GM19463 (cell line): ENCODE measurements around the gene ECE2.

Experiments
- ATAC-seq: cut with Tn5 transposase; IDR thresholded peaks from one replicate; pipeline ENCODE4 v1.9.1; 2021; ENCODE audit warnings: mild to moderate bottlenecking, moderate library complexity; ENCODE audit not compliant: unreplicated experiment

Gene ECE2

DNA sequence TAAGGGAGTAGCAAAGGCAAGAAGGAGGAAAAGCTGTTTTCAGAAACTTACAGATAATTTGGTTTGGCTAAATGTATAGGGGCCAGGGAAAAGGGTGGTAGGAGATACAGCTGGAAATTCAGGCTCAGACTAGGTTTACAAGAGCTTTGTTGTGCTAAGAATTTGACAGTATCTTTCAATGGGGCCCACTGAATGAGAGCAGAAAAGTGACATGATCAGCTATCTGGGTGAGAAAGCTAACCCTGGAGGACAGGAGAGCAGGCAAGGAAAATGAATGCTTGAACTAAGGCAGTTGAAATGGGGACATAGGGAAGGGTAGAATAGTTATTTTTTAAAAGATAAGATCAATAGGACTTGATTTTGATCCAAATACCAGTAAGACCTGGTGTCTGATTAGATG is 35.8 kb downstream of the ECE2 start:
- ATAC-seq: no peak

- peak; percentile 83 for ATAC-seq
Observed at GRCh38 chr3:184314363-184314699, 38.5 kb downstream of the ECE2 start, which contains the start of gene EIF4G1. Gene EIF4G1 (plus strand): TSS chr3:184314606. CDS start chr3:184315797, 1,191 bp downstream.

DNA sequence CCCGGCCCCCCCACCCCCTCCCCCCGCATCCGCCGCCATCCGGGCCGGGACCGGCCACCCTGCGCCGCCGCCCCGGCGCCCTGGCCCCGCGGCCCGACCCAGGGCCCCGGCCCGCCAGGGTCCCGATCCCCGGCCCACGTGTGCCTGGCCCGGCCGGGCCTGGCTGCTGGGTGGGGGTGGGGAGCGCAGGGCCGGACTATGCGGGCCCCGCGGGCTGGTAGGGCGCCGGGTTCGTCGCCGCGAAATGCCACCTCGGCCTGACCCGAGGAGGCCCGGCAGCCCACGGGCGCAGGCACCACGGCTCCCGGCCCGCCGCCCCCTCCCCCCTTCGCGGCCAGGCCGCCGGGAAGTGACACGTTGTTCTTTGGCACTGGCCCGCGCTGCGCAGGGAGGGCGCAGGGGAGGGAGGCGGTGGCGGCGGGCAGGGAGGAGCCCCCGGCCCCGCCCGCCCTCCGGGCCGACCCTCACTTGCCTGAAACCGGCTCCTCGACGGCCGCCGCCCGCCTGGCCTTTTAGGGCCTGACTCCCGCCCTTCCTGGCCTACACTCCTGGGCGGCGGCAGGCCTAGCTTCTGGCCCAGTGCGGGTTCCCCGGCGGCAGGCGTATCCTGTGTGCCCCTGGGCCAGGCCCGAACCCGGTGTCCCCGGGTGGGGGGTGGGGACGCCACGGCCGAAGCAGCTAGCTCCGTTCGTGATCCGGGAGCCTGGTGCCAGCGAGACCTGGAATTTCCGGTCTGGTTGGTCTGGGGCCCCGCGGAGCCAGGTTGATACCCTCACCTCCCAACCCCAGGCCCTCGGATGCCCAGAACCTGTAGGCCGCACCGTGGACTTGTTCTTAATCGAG is 39.1 kb downstream of the ECE2 start:
- peak; percentile 51 for ATAC-seq

GRCh38 chr3:184315543-184315867 is 39.7 kb downstream of the ECE2 start:
- no peak for ATAC-seq

- ATAC-seq: no peak
Observed at GRCh38 chr3:184315871-184316661, 40.2 kb downstream of the ECE2 start.

DNA sequence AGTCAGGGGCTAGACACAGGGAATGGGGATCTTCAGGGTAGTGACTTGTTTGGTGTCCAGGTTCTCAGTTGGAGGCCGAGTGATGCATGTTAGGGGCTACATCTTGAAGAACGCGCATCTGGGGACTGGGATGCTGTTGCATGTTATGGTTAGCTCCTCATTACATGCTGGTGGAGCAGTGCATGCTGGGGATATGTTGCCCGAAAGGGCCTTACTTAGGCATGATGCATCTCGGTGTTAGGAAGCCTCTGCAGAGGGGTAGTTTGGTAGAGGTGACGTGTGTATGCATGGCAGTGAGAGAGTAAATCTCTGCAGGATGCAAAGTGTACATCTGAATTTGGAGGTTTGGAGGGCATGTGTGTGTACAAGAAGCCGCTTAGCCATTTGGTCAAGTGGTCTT is 41.0 kb downstream of the ECE2 start:
- ATAC-seq: no peak

DNA sequence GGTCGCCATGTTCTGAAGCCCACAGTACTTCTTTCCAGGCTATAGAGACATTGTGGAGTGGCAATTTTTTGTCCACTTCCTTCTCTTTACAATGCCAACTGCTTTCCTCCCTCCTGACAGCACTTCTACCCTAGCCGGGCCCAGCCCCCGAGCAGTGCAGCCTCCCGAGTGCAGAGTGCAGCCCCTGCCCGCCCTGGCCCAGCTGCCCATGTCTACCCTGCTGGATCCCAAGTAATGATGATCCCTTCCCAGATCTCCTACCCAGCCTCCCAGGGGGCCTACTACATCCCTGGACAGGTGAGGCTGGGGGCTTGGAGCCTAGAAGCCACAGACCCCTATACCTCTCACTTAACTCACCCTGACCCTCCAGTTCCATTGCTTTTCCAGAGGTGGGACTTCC is 41.4 kb downstream of the ECE2 start:
- ATAC-seq: no peak

GRCh38 chr3:184320104-184320445 is 44.3 kb downstream of the ECE2 start:
- ATAC-seq: no peak

DNA sequence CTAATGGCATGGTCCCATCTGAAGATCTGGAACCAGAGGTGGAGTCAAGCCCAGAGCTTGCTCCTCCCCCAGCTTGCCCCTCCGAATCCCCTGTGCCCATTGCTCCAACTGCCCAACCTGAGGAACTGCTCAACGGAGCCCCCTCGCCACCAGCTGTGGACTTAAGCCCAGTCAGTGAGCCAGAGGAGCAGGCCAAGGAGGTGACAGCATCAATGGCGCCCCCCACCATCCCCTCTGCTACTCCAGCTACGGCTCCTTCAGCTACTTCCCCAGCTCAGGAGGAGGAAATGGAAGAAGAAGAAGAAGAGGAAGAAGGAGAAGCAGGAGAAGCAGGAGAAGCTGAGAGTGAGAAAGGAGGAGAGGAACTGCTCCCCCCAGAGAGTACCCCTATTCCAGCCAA is 45.8 kb downstream of the ECE2 start:
- ATAC-seq: no peak

DNA sequence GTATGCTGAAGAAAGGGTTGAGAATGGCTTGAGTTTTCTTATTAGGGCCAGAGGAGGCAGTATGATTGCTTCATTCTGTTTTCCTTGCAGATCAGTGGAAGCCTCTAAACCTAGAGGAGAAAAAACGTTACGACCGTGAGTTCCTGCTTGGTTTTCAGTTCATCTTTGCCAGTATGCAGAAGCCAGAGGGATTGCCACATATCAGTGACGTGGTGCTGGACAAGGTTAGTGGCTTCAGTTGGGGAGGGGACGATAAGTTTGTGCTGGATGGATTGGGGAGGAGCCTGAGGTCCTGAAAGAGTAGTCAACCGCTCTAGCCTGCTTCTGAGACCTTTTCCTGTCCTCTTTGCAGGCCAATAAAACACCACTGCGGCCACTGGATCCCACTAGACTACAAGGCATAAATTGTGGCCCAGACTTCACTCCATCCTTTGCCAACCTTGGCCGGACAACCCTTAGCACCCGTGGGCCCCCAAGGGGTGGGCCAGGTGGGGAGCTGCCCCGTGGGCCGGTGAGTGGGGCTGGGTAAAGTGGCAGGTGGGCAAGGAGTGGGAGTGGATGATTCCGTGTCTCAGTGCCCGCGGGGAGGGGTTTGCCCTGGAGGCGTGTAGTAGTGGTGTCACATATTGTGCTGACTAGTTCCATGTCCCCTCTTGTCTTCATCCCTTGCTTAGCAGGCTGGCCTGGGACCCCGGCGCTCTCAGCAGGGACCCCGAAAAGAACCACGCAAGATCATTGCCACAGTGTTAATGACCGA is 47.1 kb downstream of the ECE2 start:
- ATAC-seq: no peak

DNA sequence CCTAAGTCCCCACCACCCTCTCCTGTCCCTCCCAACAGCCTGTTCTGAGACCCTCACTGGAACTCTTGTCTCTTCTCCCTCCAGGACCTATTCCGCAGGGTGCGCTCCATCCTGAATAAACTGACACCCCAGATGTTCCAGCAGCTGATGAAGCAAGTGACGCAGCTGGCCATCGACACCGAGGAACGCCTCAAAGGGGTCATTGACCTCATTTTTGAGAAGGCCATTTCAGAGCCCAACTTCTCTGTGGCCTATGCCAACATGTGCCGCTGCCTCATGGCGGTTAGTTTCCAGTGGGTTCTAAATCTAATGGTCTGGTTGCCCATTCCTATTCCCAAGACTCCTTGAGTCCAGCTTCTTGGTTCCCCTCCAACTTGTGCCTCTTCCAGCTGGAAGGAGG is 47.9 kb downstream of the ECE2 start:
- ATAC-seq: no peak

- ATAC-seq: no peak
Observed at GRCh38 chr3:184325269-184325668, 49.4 kb downstream of the ECE2 start.

DNA sequence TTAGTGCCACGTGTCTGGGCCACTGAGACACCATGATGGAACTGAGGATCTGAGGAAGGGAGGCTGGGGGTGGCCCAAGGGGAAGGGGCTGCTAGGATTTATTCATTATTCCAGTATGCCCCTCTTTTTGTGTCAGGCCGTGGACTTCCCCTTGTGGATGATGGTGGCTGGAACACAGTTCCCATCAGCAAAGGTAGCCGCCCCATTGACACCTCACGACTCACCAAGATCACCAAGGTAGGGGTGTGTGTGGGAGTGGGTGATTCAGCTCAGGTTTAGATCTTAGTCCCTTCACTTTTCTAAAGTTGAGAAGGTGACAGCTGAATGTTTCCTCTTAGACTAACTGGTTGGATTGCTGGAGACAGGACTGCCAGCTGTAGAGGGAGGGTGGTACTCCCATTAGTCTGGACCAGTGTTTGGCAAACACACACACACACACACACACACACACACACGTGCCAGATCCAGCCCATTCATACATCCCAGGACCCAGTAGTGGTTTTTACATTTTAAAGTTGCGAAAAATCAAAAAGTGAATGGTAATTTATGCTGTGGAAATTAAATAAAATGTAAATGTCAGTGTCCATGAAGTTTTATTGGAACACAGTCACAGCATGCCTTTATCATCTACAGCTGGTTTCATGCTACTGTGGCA is 50.0 kb downstream of the ECE2 start:
- no peak for ATAC-seq

DNA sequence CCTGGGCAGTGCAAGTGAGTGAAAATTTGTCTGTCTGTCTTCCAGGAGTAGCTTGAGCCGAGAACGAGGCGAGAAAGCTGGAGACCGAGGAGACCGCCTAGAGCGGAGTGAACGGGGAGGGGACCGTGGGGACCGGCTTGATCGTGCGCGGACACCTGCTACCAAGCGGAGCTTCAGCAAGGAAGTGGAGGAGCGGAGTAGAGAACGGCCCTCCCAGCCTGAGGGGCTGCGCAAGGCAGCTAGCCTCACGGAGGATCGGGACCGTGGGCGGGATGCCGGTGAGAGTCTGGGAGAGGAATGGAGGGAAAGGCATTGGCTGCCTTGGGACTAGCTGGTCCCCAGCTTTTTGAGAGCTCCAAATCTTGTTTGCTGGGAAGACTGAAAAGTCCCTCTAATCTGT is 51.3 kb downstream of the ECE2 start:
- ATAC-seq: no peak

GRCh38 chr3:184328516-184328915 is 52.7 kb downstream of the ECE2 start:
- no peak for ATAC-seq

DNA sequence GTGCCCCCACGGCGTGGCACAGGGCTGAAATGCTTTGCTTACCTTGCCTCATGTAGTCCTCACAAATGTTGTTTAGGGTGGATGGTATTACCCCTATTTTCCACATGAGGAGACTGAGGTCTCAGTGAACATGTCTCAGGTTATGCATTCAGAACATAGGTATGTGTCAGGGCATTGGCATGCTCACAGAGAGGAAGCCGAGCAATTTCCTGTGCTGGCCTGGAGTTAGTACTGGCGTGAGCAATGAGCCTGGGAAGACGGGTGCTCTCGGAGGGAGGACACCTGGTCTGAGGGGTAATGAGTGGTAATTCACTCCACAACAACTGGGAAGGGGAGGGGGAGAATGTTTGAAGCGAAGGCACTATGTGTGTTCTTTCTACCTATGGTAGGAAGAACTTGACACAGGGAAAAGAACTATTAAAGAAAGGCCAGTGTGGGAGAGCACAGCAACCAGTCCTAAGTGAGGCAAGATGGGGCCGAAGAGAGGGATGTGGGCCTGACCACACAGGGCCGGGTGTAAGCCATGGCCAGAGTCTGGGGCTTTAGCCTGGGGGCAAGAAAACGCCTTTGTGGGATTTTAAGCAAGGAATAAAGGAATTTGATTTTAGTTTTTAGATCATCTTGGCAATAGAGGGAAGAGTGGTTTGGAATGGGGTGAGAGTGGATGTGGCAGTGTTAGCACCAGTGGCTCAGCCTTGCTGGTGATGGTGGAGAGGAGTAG is 56.7 kb downstream of the ECE2 start:
- ATAC-seq: no peak

DNA sequence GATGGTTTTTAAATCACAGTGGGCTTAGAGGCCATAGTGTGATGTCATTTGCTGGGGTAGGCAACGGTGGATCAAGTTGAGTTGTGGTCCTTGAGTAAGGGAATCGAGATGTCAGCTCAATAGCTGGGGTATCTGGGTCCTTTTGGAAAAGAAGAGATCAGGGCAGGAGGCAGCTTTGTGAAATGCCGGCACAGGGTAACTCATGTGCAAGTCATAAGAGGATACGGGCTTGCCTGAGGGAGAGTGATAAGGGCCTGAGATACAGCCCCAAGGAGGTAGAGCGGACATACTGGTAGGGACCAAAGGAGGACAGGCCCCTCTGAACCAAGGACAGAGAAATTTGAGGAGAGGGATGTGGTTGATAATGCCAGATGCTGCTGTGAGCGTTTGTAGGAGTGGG is 57.4 kb downstream of the ECE2 start:
- ATAC-seq: no peak

DNA sequence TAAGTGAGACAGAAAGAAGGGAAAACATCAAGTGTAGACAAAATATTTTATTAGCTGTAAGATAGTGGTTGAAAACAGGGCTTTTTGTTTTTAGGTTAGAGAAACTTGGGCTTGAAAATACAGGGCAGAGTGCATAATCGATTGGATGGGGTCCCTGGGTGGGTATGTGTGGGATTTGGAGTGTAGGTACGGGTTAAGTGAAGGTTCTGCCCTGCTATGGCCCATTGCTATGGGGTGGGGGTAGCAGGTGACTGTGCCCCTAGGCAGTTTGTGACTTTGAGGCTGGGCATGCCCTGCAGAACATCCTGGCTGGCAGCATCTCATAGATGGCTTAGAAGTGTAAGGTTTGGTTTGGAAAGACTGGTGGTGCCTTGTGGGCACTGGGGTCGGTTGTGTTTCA is 57.9 kb downstream of the ECE2 start:
- ATAC-seq: no peak

DNA sequence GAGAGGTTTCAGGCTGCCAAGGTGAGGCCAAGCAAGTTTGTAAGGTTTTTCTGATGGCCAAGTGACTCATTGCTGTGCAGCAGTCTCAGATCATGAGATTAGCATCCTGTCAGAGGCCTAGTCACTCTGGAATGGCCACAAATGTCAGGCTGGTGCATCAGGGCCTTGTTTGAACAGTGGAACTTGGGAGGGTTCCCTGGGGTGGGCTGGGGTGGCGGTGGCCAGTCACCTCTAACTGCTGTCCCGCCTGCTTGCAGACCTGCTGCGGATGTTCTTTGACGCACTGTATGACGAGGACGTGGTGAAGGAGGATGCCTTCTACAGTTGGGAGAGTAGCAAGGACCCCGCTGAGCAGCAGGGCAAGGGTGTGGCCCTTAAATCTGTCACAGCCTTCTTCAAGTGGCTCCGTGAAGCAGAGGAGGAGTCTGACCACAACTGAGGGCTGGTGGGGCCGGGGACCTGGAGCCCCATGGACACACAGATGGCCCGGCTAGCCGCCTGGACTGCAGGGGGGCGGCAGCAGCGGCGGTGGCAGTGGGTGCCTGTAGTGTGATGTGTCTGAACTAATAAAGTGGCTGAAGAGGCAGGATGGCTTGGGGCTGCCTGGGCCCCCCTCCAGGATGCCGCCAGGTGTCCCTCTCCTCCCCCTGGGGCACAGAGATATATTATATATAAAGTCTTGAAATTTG is 58.8 kb downstream of the ECE2 start:
- ATAC-seq: no peak

GRCh38 chr3:184335291-184335660 is 59.5 kb downstream of the ECE2 start:
- no peak for ATAC-seq
